Loucy (cell line): ENCODE results near the gene UFD1.

ENCODE experiments used
- H2AFZ ChIP-seq: fragments of 200-600 bp; sonication (generic); 2 replicates; pipeline ENCODE4 v1.6.0; 2016; ENCODE audit warnings: antibody characterized with exemption, mild to moderate bottlenecking, low read length, moderate library complexity
- H3F3A ChIP-seq: fragments of 200-600 bp; 2 replicates; pipeline ENCODE4 v1.6.0; 2016; ENCODE audit warnings: antibody characterized with exemption, low read depth, mild to moderate bottlenecking
- H3K27me3 ChIP-seq: fragments of 200-600 bp; sonication (generic); 2 replicates; pipeline ENCODE4 v1.6.1; 2014; ENCODE audit warnings: low read length, mild to moderate bottlenecking; ENCODE audit not compliant: insufficient read depth, poor library complexity, severe bottlenecking
- H3K36me3 ChIP-seq: fragments of 200-600 bp; sonication (generic); 2 replicates; pipeline ENCODE4 v1.6.1; 2016; ENCODE audit warnings: low read length; ENCODE audit not compliant: insufficient read depth
- H3K4me1 ChIP-seq: fragments of 200-600 bp; sonication (generic); 2 replicates; pipeline ENCODE4 v1.5.1; 2014; ENCODE audit warnings: low read length, mild to moderate bottlenecking; ENCODE audit not compliant: insufficient read depth, poor library complexity, severe bottlenecking
- H3K4me2 ChIP-seq: fragments of 200-600 bp; sonication (generic); 2 replicates; pipeline ENCODE4 v1.6.0; 2014; ENCODE audit warnings: antibody characterized with exemption, low read length, low read depth, mild to moderate bottlenecking; ENCODE audit not compliant: poor library complexity, severe bottlenecking
- H3K4me3 ChIP-seq: fragments of 200-600 bp; sonication (generic); 2 replicates; pipeline ENCODE4 v1.5.1; 2014; ENCODE audit warnings: low read length, mild to moderate bottlenecking, mixed read lengths; ENCODE audit not compliant: poor library complexity, severe bottlenecking
- H3K79me2 ChIP-seq: fragments of 200-600 bp; sonication (generic); 2 replicates; pipeline ENCODE4 v1.6.1; 2014; ENCODE audit warnings: low read length; ENCODE audit not compliant: insufficient read depth
- H3K9ac ChIP-seq: fragments of 200-600 bp; sonication (generic); 2 replicates; pipeline ENCODE4 v1.6.0; 2014; ENCODE audit warnings: mild to moderate bottlenecking, low read depth, low read length, moderate library complexity; ENCODE audit not compliant: poor library complexity, severe bottlenecking
- H3K9me2 ChIP-seq: fragments of 200-600 bp; sonication (generic); replicated peaks from 2 replicates; pipeline ENCODE4 v1.6.1; 2016; ENCODE audit warnings: low read depth, low read length, mixed read lengths
- H3K9me3 ChIP-seq: fragments of 200-600 bp; sonication (generic); 2 replicates; pipeline ENCODE4 v1.6.1; 2014; ENCODE audit warnings: mild to moderate bottlenecking, antibody characterized with exemption, low read length, low read depth; ENCODE audit not compliant: insufficient read depth
- H4K20me1 ChIP-seq: fragments of 200-600 bp; sonication (generic); 2 replicates; pipeline ENCODE4 v1.6.0; 2014; ENCODE audit warnings: antibody characterized with exemption, low read length, mild to moderate bottlenecking; ENCODE audit not compliant: insufficient read depth, poor library complexity, severe bottlenecking
- CTCF ChIP-seq: fragments of 200-600 bp; sonication (generic); conservative IDR thresholded peaks from 2 replicates; pipeline ENCODE4 v1.5.1; 2014; ENCODE audit warnings: mild to moderate bottlenecking, antibody characterized with exemption, low read length
- EZH2phosphoT487 ChIP-seq: fragments of 200-600 bp; IDR thresholded peaks from 2 replicates; pipeline ENCODE4 v1.6.1; 2018; ENCODE audit warnings: antibody characterized with exemption, mild to moderate bottlenecking, moderate library complexity, borderline replicate concordance

Gene UFD1

GRCh38 chr22:19455033-19455432 lies 24.0 kb downstream of the UFD1 start:
- Histone ChIP-seq H3K9ac (no peak overlapping the region), H3F3A (no peaks in the 10 kb centered on the region), H3K4me1 (no peaks in the 10 kb centered on the region), H3K4me3 (no peak overlapping the region), H4K20me1 (no peaks in the 10 kb centered on the region), H3K79me2 (no peaks in the 10 kb centered on the region), H3K27me3 (no peaks in the 10 kb centered on the region), H2AFZ (no peak overlapping the region), H3K9me2 (no peaks in the 10 kb centered on the region), H3K36me3 (peaks cover 53% of the 10 kb centered on the region; the same call in 1 of the 2 replicates), H3K9me3 (no peaks in the 10 kb centered on the region), H3K4me2 (no peak overlapping the region)
- TF ChIP-seq EZH2phosphoT487 (no peak), CTCF (no peak)

DNA sequence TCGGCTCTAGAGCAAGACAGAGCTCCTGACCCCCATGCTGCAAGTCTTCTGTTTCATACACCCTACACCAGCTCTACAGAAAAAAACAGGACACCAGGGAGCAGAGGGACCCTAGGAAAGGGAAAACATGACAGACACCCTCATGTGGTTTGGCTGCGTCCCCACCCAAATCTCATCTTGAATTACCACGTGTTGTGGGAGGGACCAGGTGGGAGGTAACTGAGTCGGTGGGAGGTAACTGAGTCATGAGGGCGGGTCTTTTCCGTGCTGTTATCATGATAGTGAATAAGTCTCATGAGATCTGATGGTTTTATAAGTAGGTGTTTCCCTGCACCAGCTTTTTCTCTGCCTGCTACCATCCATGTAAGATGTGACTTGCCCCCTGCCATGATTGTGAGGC lies 24.8 kb downstream of the UFD1 start:
- Histone ChIP-seq H3K9ac (no peak overlapping the region), H3K4me1 (peaks cover 3% of the 10 kb centered on the region), H4K20me1 (no peaks in the 10 kb centered on the region), H2AFZ (no peak overlapping the region), H3K9me3 (no peaks in the 10 kb centered on the region), H3K9me2 (no peaks in the 10 kb centered on the region), H3K79me2 (peaks cover 3% of the 10 kb centered on the region), H3K4me2 (no peak overlapping the region), H3K36me3 (peaks cover 53% of the 10 kb centered on the region; the same call in 1 of the 2 replicates), H3K27me3 (no peaks in the 10 kb centered on the region), H3F3A (no peaks in the 10 kb centered on the region), H3K4me3 (no peak overlapping the region)
- TF ChIP-seq EZH2phosphoT487: no peak

GRCh38 chr22:19453718-19454117 lies 25.3 kb downstream of the UFD1 start:
- H3K4me2 ChIP-seq: no peak overlapping the region
- H3K9ac ChIP-seq: no peak overlapping the region
- no peaks in the 10 kb centered on the region for H3K9me2 ChIP-seq
- H3K4me1 ChIP-seq: peaks cover 8% of the 10 kb centered on the region
- no peak overlapping the region for H3K4me3 ChIP-seq
- H3F3A ChIP-seq: no peaks in the 10 kb centered on the region
- H3K27me3 ChIP-seq: no peaks in the 10 kb centered on the region
- no peaks in the 10 kb centered on the region for H4K20me1 ChIP-seq
- peaks cover 7% of the 10 kb centered on the region for H3K79me2 ChIP-seq
- no peaks in the 10 kb centered on the region for H3K9me3 ChIP-seq
- peaks cover 53% of the 10 kb centered on the region; the same call in 1 of the 2 replicates for H3K36me3 ChIP-seq
- no peak overlapping the region for H2AFZ ChIP-seq
- TF ChIP-seq EZH2phosphoT487 (no peak), CTCF (no peak)

- Histone ChIP-seq H2AFZ (no peak overlapping the region), H3K4me1 (peaks cover 16% of the 10 kb centered on the region), H3F3A (no peaks in the 10 kb centered on the region), H3K79me2 (peaks cover 26% of the 10 kb centered on the region), H3K9ac (no peak overlapping the region), H3K36me3 (peaks cover 39% of the 10 kb centered on the region; the same call in 1 of the 2 replicates), H3K9me3 (no peaks in the 10 kb centered on the region), H4K20me1 (peaks cover 6% of the 10 kb centered on the region), H3K9me2 (no peaks in the 10 kb centered on the region), H3K4me3 (no peak overlapping the region), H3K27me3 (no peaks in the 10 kb centered on the region), H3K4me2 (no peak overlapping the region)
- TF ChIP-seq CTCF (no peak), EZH2phosphoT487 (no peak)
These were observed 27.4 kb downstream of the UFD1 start for GRCh38 chr22:19451570-19451969.
